ENCODE results near the gene ZDHHC1.
A peak's percentile ranks its signal among the peaks of the same experiment; 100 is the strongest.

ZDHHC1 gene

GRCh38 chr16:67415872-67416793 lies at the start of gene ZDHHC1:
ZDHHC1 (minus strand) TSS chr16:67416477; CDS start chr16:67407775, 8,702 bp downstream.
- peak; percentile 19 to 39 for DNase-seq (ENCODE audit: low read depth in 2 of 2)

- no peak for DNase-seq (ENCODE audit: low read depth in 2 of 2)
Measured at GRCh38 chr16:67464565-67464964, 48.3 kb upstream of the ZDHHC1 start.

- no peak for DNase-seq (ENCODE audit: low read depth in 2 of 2)
Measured at GRCh38 chr16:67463691-67464090, 47.4 kb upstream of the ZDHHC1 start.

- no peak for DNase-seq (ENCODE audit: low read depth in 2 of 2)
Measured at GRCh38 chr16:67463059-67463458, 46.8 kb upstream of the ZDHHC1 start.

GRCh38 chr16:67462279-67462655 lies 46.0 kb upstream of the ZDHHC1 start:
- no peak for DNase-seq (ENCODE audit: low read depth in 2 of 2)

GRCh38 chr16:67461600-67462278 lies 45.5 kb upstream of the ZDHHC1 start:
- no peak for DNase-seq (ENCODE audit: low read depth in 2 of 2)

- DNase-seq (ENCODE audit: low read depth in 2 of 2): no peak
Measured at GRCh38 chr16:67460961-67461360, 44.7 kb upstream of the ZDHHC1 start.

GRCh38 chr16:67460168-67460567 lies 43.9 kb upstream of the ZDHHC1 start:
- DNase-seq (ENCODE audit: low read depth in 2 of 2): no peak

GRCh38 chr16:67459861-67460150 lies 43.5 kb upstream of the ZDHHC1 start:
- no peak for DNase-seq (ENCODE audit: low read depth in 2 of 2)

- DNase-seq (ENCODE audit: low read depth in 2 of 2): no peak
Measured at GRCh38 chr16:67459066-67459860, 43.0 kb upstream of the ZDHHC1 start.

GRCh38 chr16:67458121-67458641 lies 41.9 kb upstream of the ZDHHC1 start:
- DNase-seq (ENCODE audit: low read depth in 2 of 2): no peak

GRCh38 chr16:67457611-67458010 lies 41.3 kb upstream of the ZDHHC1 start:
- no peak for DNase-seq (ENCODE audit: low read depth in 2 of 2)

- DNase-seq (ENCODE audit: low read depth in 2 of 2): no peak
Measured at GRCh38 chr16:67456391-67457081, 40.3 kb upstream of the ZDHHC1 start.

GRCh38 chr16:67454852-67455251 lies 38.6 kb upstream of the ZDHHC1 start:
- DNase-seq (ENCODE audit: low read depth in 2 of 2): no peak

- DNase-seq (ENCODE audit: low read depth in 2 of 2): no peak
Measured at GRCh38 chr16:67454104-67454503, 37.8 kb upstream of the ZDHHC1 start.

- DNase-seq (ENCODE audit: low read depth in 2 of 2): no peak
Measured at GRCh38 chr16:67451704-67452435, 35.6 kb upstream of the ZDHHC1 start.

- no peak for DNase-seq (ENCODE audit: low read depth in 2 of 2)
Measured at GRCh38 chr16:67451061-67451703, 34.9 kb upstream of the ZDHHC1 start.

- no peak for DNase-seq (ENCODE audit: low read depth in 2 of 2)
Measured at GRCh38 chr16:67449739-67450138, 33.5 kb upstream of the ZDHHC1 start.

- no peak for DNase-seq (ENCODE audit: low read depth in 2 of 2)
Measured at GRCh38 chr16:67449336-67449735, 33.1 kb upstream of the ZDHHC1 start.

GRCh38 chr16:67448580-67448979 lies 32.3 kb upstream of the ZDHHC1 start:
- DNase-seq (ENCODE audit: low read depth in 2 of 2): no peak

Measured in stimulated activated CD4-positive, alpha-beta T cell treated with anti-CD3 and anti-CD28 coated beads, Interleukin-15, amount 100 ng/mL, for 48 hours (primary cell).